Measurements from ENCODE around the gene IFIT1B. TPM values are rescaled to one million over a fixed set of nuclear protein-coding genes. Genes with fewer than 3 reads are reported as not detected.

The IFIT1B gene
- total and polyA plus RNA-seq, 9 of the 15 experiments (the other 6 are each of a cell fraction or from before 2014, with no cell fraction given): not detected

- Histone ChIP-seq H3K4me1 (replicated peaks in 1 of 2; ENCODE audit: control insufficient read depth in 2 of 2, insufficient read depth in 2 of 2, low read length in 2 of 2) (peaks cover 0 to 9% of the 10 kb centered on the region in 2 experiments; a peak in 2 of 5 replicates), H3K36me3 (ENCODE audit: control insufficient read depth, insufficient read depth, low read length) (no peaks in the 10 kb centered on the region), H3K79me2 (ENCODE audit: control insufficient read depth, insufficient read depth, low read length) (no peaks in the 10 kb centered on the region), H3K9ac (ENCODE audit: insufficient read depth in 1 of 2, low read depth in 2 of 2, low read length in 2 of 2) (no peak overlapping the region), H3K4me2 (ENCODE audit: insufficient read depth, low read length) (no peak overlapping the region), H4K20me1 (replicated peaks; ENCODE audit: control insufficient read depth, insufficient read depth, low read length) (no peaks in the 10 kb centered on the region), H3K9me3 (replicated peaks; ENCODE audit: control insufficient read depth, insufficient read depth, low read depth, low read length) (no peaks in the 10 kb centered on the region), H3K27me3 (ENCODE audit: control insufficient read depth in 2 of 2, insufficient read depth in 2 of 2, low read length in 2 of 2) (no peaks in the 10 kb centered on the region), H2AFZ (ENCODE audit: low read depth, low read length) (no peak overlapping the region), H3K27ac (ENCODE audit: extremely low read depth, low read depth, low read length) (no peak overlapping the region), H3K4me3 (no peak overlapping the region), H3K9me1 (ENCODE audit: control insufficient read depth, insufficient read depth, low read length) (no peaks in the 10 kb centered on the region)
- intact Hi-C loops (cut with micrococcal nuclease) (no loop called here), in situ Hi-C loops (cut with MboI) (no loop called here)
- TF ChIP-seq CEBPB (tag; IDR thresholded peaks at IDR 0.05) (peak; percentile 21; the same call in 1 of the 2 replicates), POLR2A (conservative IDR thresholded peaks at IDR 0.05) (no peak)
- no peak for ATAC-seq
- 44% methylated on average over 1 of the region's 1 CpG for WGBS (ENCODE audit: insufficient coverage, low coverage, missing lambda C conversion rate)
- no peak for FAIRE-seq
- ChIA-PET POLR2A (no interaction called here), CTCF (ENCODE audit: low intra/inter-chr PET ratio) (no interaction called here)
- BruUV-seq (replicated peaks): no TSS peak
- no peak for DNase-seq (ENCODE audit: extremely low read depth in 1 of 4, low spot score in 3 of 4)
Measured at GRCh38 chr10:89416465-89416864, 38.6 kb downstream of the IFIT1B start.

- H3K9ac ChIP-seq (ENCODE audit: insufficient read depth in 1 of 2, low read depth in 2 of 2, low read length in 2 of 2): no peak overlapping the region
- TF ChIP-seq CTCF (IDR thresholded peaks at IDR 0.05 in 2 of 3, conservative IDR thresholded peaks at IDR 0.05 in 1 of 3; ENCODE audit: insufficient read depth in 2 of 3, low read depth in 1 of 3, low read length in 3 of 3) (peak in 2 of 3 experiments; percentile 19 to 26; a peak in 1 of 6 replicates), ETV6 (IDR thresholded peaks at IDR 0.05; ENCODE audit: borderline replicate concordance in 1 of 2, low read depth in 2 of 2, low read length in 1 of 2) (no peak), ETV6 (CRISPR knock-in tag; IDR thresholded peaks at IDR 0.05; ENCODE audit: borderline replicate concordance) (no peak)
- peaks cover 0 to 7% of the 10 kb centered on the region in 2 experiments; a peak in 2 of 5 replicates for H3K4me1 ChIP-seq (replicated peaks in 1 of 2; ENCODE audit: control insufficient read depth in 2 of 2, insufficient read depth in 2 of 2, low read length in 2 of 2)
- 3% methylated on average over 3 of the region's 3 CpGs for WGBS (ENCODE audit: insufficient coverage, low coverage, missing lambda C conversion rate)
- intact Hi-C loops (cut with micrococcal nuclease): no loop called here
- DNase-seq (ENCODE audit: extremely low read depth in 1 of 4, low spot score in 3 of 4) (peak in 2 of 4 experiments; percentile 23 to 24), ATAC-seq (no peak), FAIRE-seq (no peak)
- ChIA-PET POLR2A (no interaction called here), CTCF (ENCODE audit: low intra/inter-chr PET ratio) (no interaction called here)
- H3K4me3 ChIP-seq: no peak overlapping the region
- no peak overlapping the region for H2AFZ ChIP-seq (ENCODE audit: low read depth, low read length)
- H4K20me1 ChIP-seq (replicated peaks; ENCODE audit: control insufficient read depth, insufficient read depth, low read length): no peaks in the 10 kb centered on the region
- H3K4me2 ChIP-seq (ENCODE audit: insufficient read depth, low read length): no peak overlapping the region
- H3K79me2 ChIP-seq (ENCODE audit: control insufficient read depth, insufficient read depth, low read length): no peaks in the 10 kb centered on the region
- in situ Hi-C loops (cut with MboI): no loop called here
- H3K9me3 ChIP-seq (replicated peaks; ENCODE audit: control insufficient read depth, insufficient read depth, low read depth, low read length): no peaks in the 10 kb centered on the region
- H3K27me3 ChIP-seq (ENCODE audit: control insufficient read depth in 2 of 2, insufficient read depth in 2 of 2, low read length in 2 of 2): peaks cover 0 to 3% of the 10 kb centered on the region in 2 experiments; a peak in 2 of 5 replicates
- no peaks in the 10 kb centered on the region for H3K36me3 ChIP-seq (ENCODE audit: control insufficient read depth, insufficient read depth, low read length)
- H3K27ac ChIP-seq (ENCODE audit: extremely low read depth, low read depth, low read length): no peak overlapping the region
- no peaks in the 10 kb centered on the region for H3K9me1 ChIP-seq (ENCODE audit: control insufficient read depth, insufficient read depth, low read length)
- BruUV-seq (replicated peaks): no TSS peak
Measured at GRCh38 chr10:89419548-89419947, 41.7 kb downstream of the IFIT1B start.

Data from K562 (cell line).